Head of caudate nucleus (tissue), 42 donors: ENCODE data around the gene DEFB132.
"Not testable (repeated sequence)": the region's sequence is repeated elsewhere in the genome, so short reads cannot be mapped to it uniquely, and the experiment has no call there.

Experiments
- DNase-seq, 42 donors: peaks; one replicate each; pipeline versions ENCODE4 v3.0.0 to v3.0.0-alpha.2; 2020 to 2021; ENCODE audit warnings: mixed read lengths in 7 of 42
- intact Hi-C: fragments of 100-400 bp; cut with DNase I; formaldehyde crosslinking; loops from one replicate; pipeline ENCODE4 v1.15.0; 2022

Gene DEFB132

GRCh38 chr20:257419-257818 is at the start of gene DEFB132:
DEFB132 (plus strand) TSS chr20:257724; CDS start chr20:257779, 55 bp downstream.
- intact Hi-C loops, result no loop called here
- DNase-seq, result no peak

- peak in 6 of 42 donors; percentile 4 to 49 (median 15) for DNase-seq
- intact Hi-C loops, result no loop called here
Observed at GRCh38 chr20:208942-209566, 48.5 kb upstream of the DEFB132 start.

GRCh38 chr20:210809-211502 is 46.6 kb upstream of the DEFB132 start:
- no peak for DNase-seq
- intact Hi-C loops, result no loop called here

- DNase-seq, result no peak
- intact Hi-C loops, result no loop called here
Observed at GRCh38 chr20:214383-214782, 43.1 kb upstream of the DEFB132 start.

- intact Hi-C loops, result no loop called here
- no peak for DNase-seq
Observed at GRCh38 chr20:215796-216195, 41.7 kb upstream of the DEFB132 start.

- intact Hi-C loops, result no loop called here
Observed at GRCh38 chr20:217266-217665, 40.3 kb upstream of the DEFB132 start.

GRCh38 chr20:219290-220115 is 38.0 kb upstream of the DEFB132 start:
- DNase-seq, result peak in 11 of 42 donors; percentile 4 to 51 (median 9)
- intact Hi-C loops, result no loop called here

More at GRCh38 chr20:217266-217665, 40.3 kb upstream of the DEFB132 start:
- DNase-seq, result no peak

- no peak for DNase-seq
- intact Hi-C loops, result no loop called here
Observed at GRCh38 chr20:221258-221830, 36.2 kb upstream of the DEFB132 start.

GRCh38 chr20:225879-226278 is 31.6 kb upstream of the DEFB132 start:
- intact Hi-C loops, DNase-seq: not testable (repeated sequence)

- intact Hi-C loops, result no loop called here
- DNase-seq, result no peak
Observed at GRCh38 chr20:226958-227357, 30.6 kb upstream of the DEFB132 start, which contains the start of gene DEFB129. DEFB129 (plus strand) TSS chr20:227258; CDS start chr20:227289, 31 bp downstream.

- intact Hi-C loops, result no loop called here
Observed at GRCh38 chr20:227439-228105, 30.0 kb upstream of the DEFB132 start.

GRCh38 chr20:235891-236290 is 21.6 kb upstream of the DEFB132 start:
- intact Hi-C loops, result no loop called here
- DNase-seq, result peak in 7 of 42 donors; percentile 4 to 27 (median 10)

More at GRCh38 chr20:227439-228105, 30.0 kb upstream of the DEFB132 start:
- peak in 1 of 42 donors; percentile 3 for DNase-seq

- peak in 40 of 42 donors; percentile 10 to 85 (median 53) for DNase-seq
- intact Hi-C loops, result no loop called here
Observed at GRCh38 chr20:237489-237888, 20.0 kb upstream of the DEFB132 start.

GRCh38 chr20:237929-238328 is 19.6 kb upstream of the DEFB132 start:
- intact Hi-C loops, result no loop called here
- no peak for DNase-seq

GRCh38 chr20:242905-243304 is 14.6 kb upstream of the DEFB132 start:
- no peak for DNase-seq
- intact Hi-C loops, result no loop called here

- no peak for DNase-seq
Observed at GRCh38 chr20:251354-251753, 6.2 kb upstream of the DEFB132 start.

GRCh38 chr20:252801-253200 is 4.7 kb upstream of the DEFB132 start:
- DNase-seq, result no peak
- intact Hi-C loops, result no loop called here

More at GRCh38 chr20:251354-251753, 6.2 kb upstream of the DEFB132 start:
- intact Hi-C loops, result no loop called here

- DNase-seq, intact Hi-C loops: not testable (repeated sequence)
Observed at GRCh38 chr20:253447-253846, 4.1 kb upstream of the DEFB132 start.
